Measurements from ENCODE around the gene SV2C.

The SV2C gene

DNA sequence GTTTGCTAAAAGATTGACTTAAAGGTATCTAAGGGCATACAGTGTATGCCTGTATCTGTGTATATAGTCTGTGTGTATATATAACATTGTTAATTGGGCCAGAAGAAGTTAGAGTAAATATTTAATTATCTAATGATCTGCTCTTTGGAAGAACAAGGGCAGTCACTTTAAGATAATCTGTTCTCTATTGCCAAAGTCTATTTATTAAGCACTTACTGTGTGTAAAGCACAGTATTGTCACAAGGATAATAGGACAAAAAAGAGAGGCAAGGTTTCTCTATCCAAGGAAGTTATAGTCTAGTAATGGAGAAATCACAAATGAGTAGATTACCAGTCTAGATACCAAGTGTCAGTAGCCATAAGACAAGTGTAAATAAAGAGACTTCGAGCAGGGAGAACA lies 51.5 kb downstream of the SV2C start:
- H3K9ac ChIP-seq (ENCODE audit: low read length): no peak overlapping the region
- H3K27me3 ChIP-seq (ENCODE audit: insufficient read depth, low read length): no peaks in the 10 kb centered on the region
- peaks cover 1% of the 10 kb centered on the region for H3K9me3 ChIP-seq (ENCODE audit: insufficient read depth, low read depth, low read length)
- H3K14ac ChIP-seq (ENCODE audit: low read length): no peak overlapping the region
- no peaks in the 10 kb centered on the region for H3K4me1 ChIP-seq (ENCODE audit: control insufficient read depth in 1 of 2, insufficient read depth in 2 of 2, low read length in 2 of 2)
- H4K8ac ChIP-seq (ENCODE audit: low read depth, low read length): no peak overlapping the region
- H2BK5ac ChIP-seq (ENCODE audit: low read depth, low read length, poor library complexity): no peak overlapping the region
- no peak overlapping the region for H3K4ac ChIP-seq (ENCODE audit: low read depth, low read length)
- H4K12ac ChIP-seq (ENCODE audit: low read depth, low read length): no peak overlapping the region
- H4K91ac ChIP-seq (ENCODE audit: low read depth, low read length): no peak overlapping the region
- no peak for DNase-seq
- no peak overlapping the region for H3K4me3 ChIP-seq (ENCODE audit: low read depth, low read length)
- H3K36me3 ChIP-seq (ENCODE audit: control insufficient read depth in 1 of 2, insufficient read depth in 2 of 2, low read length in 2 of 2): no peaks in the 10 kb centered on the region
- H3K79me2 ChIP-seq (ENCODE audit: control insufficient read depth, insufficient read depth, low read length, poor library complexity): peaks cover 1% of the 10 kb centered on the region
- H3K23ac ChIP-seq (ENCODE audit: low read length): no peak overlapping the region
- H3K18ac ChIP-seq (ENCODE audit: low read length): no peak overlapping the region
- H2BK12ac ChIP-seq (ENCODE audit: low read length): no peak overlapping the region
- H2AK5ac ChIP-seq (ENCODE audit: low read length): no peak overlapping the region
- no peak overlapping the region for H2BK120ac ChIP-seq (ENCODE audit: insufficient read depth, low read length, poor library complexity)
- WGBS (ENCODE audit: extremely low coverage, insufficient coverage, insufficient read length): no CpG with 5 or more reads among the region's 1 CpG
- no peak overlapping the region for H3K4me2 ChIP-seq (ENCODE audit: low read length)
- no peak overlapping the region for H3K27ac ChIP-seq (ENCODE audit: low read depth, low read length)
- H2AFZ ChIP-seq (ENCODE audit: insufficient read depth, low read length, poor library complexity): no peak overlapping the region
- no peaks in the 10 kb centered on the region for H3K79me1 ChIP-seq (ENCODE audit: low read length)

DNA sequence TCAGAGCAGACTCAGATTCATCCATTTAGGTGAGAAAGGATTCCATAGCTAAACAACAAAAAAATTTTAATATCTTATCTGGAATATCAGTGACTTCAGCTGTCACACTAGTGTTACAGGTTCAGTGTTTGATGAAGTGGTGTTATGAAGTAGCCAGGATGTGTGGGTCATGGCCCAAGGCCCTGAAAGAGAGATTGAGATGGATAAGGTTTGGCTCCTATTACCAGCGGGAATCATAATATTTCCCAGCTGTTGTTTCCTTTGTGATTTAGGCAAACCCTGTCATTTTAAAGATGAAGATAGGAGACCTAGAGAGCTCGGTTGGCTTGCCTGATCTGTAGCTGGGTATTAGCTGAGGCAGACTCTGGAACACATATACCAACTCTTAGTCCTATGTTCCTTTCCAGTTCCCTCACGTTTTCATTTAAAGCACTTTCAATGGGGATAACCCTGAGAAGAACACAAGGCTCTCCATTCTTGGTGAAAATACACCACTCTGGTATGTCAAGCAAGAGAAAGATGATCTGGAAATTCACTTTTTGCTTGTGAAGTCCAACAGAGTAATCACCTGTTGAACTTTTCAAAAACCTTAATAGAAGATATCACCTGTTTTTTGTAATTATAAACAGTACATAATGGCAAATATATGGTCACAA lies 54.8 kb downstream of the SV2C start:
- H3K4me3 ChIP-seq (ENCODE audit: low read depth, low read length): no peak overlapping the region
- no peak overlapping the region for H2AK5ac ChIP-seq (ENCODE audit: low read length)
- H3K36me3 ChIP-seq (ENCODE audit: control insufficient read depth in 1 of 2, insufficient read depth in 2 of 2, low read length in 2 of 2): no peaks in the 10 kb centered on the region
- H4K91ac ChIP-seq (ENCODE audit: low read depth, low read length): no peak overlapping the region
- H3K9me3 ChIP-seq (ENCODE audit: insufficient read depth, low read depth, low read length): peaks cover 1% of the 10 kb centered on the region
- no peaks in the 10 kb centered on the region for H3K4me1 ChIP-seq (ENCODE audit: control insufficient read depth in 1 of 2, insufficient read depth in 2 of 2, low read length in 2 of 2)
- H2BK12ac ChIP-seq (ENCODE audit: low read length): no peak overlapping the region
- WGBS (ENCODE audit: extremely low coverage, insufficient coverage, insufficient read length): no CpG with 5 or more reads among the region's 3 CpGs
- no peak overlapping the region for H3K14ac ChIP-seq (ENCODE audit: low read length)
- no peaks in the 10 kb centered on the region for H3K79me1 ChIP-seq (ENCODE audit: low read length)
- H4K8ac ChIP-seq (ENCODE audit: low read depth, low read length): no peak overlapping the region
- no peak overlapping the region for H2BK120ac ChIP-seq (ENCODE audit: insufficient read depth, low read length, poor library complexity)
- no peak overlapping the region for H3K4me2 ChIP-seq (ENCODE audit: low read length)
- no peak overlapping the region for H4K12ac ChIP-seq (ENCODE audit: low read depth, low read length)
- no peaks in the 10 kb centered on the region for H3K27me3 ChIP-seq (ENCODE audit: insufficient read depth, low read length)
- no peak overlapping the region for H2AFZ ChIP-seq (ENCODE audit: insufficient read depth, low read length, poor library complexity)
- no peak overlapping the region for H3K4ac ChIP-seq (ENCODE audit: low read depth, low read length)
- no peak overlapping the region for H3K9ac ChIP-seq (ENCODE audit: low read length)
- H3K27ac ChIP-seq (ENCODE audit: low read depth, low read length): no peak overlapping the region
- peaks cover 1% of the 10 kb centered on the region for H3K79me2 ChIP-seq (ENCODE audit: control insufficient read depth, insufficient read depth, low read length, poor library complexity)
- H2BK5ac ChIP-seq (ENCODE audit: low read depth, low read length, poor library complexity): no peak overlapping the region
- no peak overlapping the region for H3K23ac ChIP-seq (ENCODE audit: low read length)
- peak; percentile 21 to 52 for DNase-seq
- no peak overlapping the region for H3K18ac ChIP-seq (ENCODE audit: low read length)

DNA sequence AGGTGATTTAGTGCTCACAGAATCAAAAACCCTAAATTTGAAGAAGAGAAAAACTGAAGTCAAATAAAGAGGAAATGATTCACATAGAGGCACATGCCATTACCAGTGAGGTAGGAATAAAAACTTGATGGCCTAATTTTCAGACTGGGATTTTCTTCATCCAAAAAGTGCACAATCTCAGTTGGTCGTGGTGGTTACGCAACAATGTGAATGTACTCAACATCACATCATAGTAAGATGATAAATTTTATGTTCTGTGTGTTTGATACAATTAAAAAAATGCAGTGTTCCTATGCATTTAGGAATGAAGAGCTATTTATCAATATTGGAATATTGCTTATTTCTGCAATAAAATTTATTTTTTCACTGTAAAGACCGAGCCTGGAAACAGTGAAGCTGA lies 60.7 kb downstream of the SV2C start:
- no peak overlapping the region for H3K4me3 ChIP-seq (ENCODE audit: low read depth, low read length)
- H3K27ac ChIP-seq (ENCODE audit: low read depth, low read length): no peak overlapping the region
- WGBS (ENCODE audit: extremely low coverage, insufficient coverage, insufficient read length): no CpG with 5 or more reads among the region's 3 CpGs
- no peak overlapping the region for H2BK120ac ChIP-seq (ENCODE audit: insufficient read depth, low read length, poor library complexity)
- no peak overlapping the region for H3K4me2 ChIP-seq (ENCODE audit: low read length)
- H3K4ac ChIP-seq (ENCODE audit: low read depth, low read length): no peak overlapping the region
- H3K9me3 ChIP-seq (ENCODE audit: insufficient read depth, low read depth, low read length): no peaks in the 10 kb centered on the region
- H2BK12ac ChIP-seq (ENCODE audit: low read length): no peak overlapping the region
- DNase-seq: no peak
- H2AFZ ChIP-seq (ENCODE audit: insufficient read depth, low read length, poor library complexity): no peak overlapping the region
- no peak overlapping the region for H3K14ac ChIP-seq (ENCODE audit: low read length)
- H3K23ac ChIP-seq (ENCODE audit: low read length): no peak overlapping the region
- no peak overlapping the region for H4K91ac ChIP-seq (ENCODE audit: low read depth, low read length)
- no peak overlapping the region for H4K8ac ChIP-seq (ENCODE audit: low read depth, low read length)
- no peak overlapping the region for H3K18ac ChIP-seq (ENCODE audit: low read length)
- H2BK5ac ChIP-seq (ENCODE audit: low read depth, low read length, poor library complexity): no peak overlapping the region
- H3K36me3 ChIP-seq (ENCODE audit: control insufficient read depth in 1 of 2, insufficient read depth in 2 of 2, low read length in 2 of 2): no peaks in the 10 kb centered on the region
- H3K27me3 ChIP-seq (ENCODE audit: insufficient read depth, low read length): no peaks in the 10 kb centered on the region
- H3K79me1 ChIP-seq (ENCODE audit: low read length): no peaks in the 10 kb centered on the region
- no peak overlapping the region for H3K9ac ChIP-seq (ENCODE audit: low read length)
- H3K4me1 ChIP-seq (ENCODE audit: control insufficient read depth in 1 of 2, insufficient read depth in 2 of 2, low read length in 2 of 2): no peaks in the 10 kb centered on the region
- H4K12ac ChIP-seq (ENCODE audit: low read depth, low read length): no peak overlapping the region
- no peak overlapping the region for H2AK5ac ChIP-seq (ENCODE audit: low read length)
- H3K79me2 ChIP-seq (ENCODE audit: control insufficient read depth, insufficient read depth, low read length, poor library complexity): no peaks in the 10 kb centered on the region

DNA sequence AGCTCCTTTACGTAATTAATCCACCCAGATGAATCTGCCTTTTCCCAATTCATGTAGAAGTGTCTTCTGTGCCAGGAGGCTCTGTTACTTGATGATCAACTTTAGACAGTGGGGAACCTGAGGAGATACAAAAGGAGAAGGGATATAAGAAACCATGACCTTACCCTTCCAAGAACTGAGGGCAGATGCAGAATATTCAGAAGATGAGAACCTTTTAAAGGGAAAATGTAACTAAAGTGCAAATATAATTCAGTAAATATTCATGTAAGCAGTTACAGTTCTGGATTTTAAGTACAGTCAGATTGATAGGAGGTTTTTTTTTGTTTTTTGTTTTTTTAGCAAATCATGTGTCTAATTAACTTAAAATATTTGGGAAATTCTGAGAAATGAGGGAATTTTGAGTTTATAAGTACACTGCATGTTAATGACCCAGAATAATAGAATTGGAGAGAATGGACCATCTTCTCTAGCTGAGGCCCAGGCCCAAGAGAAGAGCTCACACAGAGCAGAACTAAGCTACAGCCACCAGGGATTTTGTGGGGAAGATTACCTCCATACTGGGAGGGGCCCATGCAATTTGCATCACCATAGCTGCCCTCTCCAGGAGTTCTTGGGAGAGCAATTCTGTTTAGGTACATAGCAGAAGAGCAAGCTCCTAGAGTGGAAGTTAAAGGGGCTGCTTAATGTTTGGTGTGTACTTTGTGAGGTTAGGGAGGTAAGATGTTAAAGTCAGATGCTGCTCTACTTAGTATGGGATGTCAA lies 61.5 kb downstream of the SV2C start:
- Histone ChIP-seq H4K8ac (ENCODE audit: low read depth, low read length) (no peak overlapping the region), H4K91ac (ENCODE audit: low read depth, low read length) (no peak overlapping the region), H3K9ac (ENCODE audit: low read length) (no peak overlapping the region), H3K27ac (ENCODE audit: low read depth, low read length) (no peak overlapping the region), H3K79me2 (ENCODE audit: control insufficient read depth, insufficient read depth, low read length, poor library complexity) (no peaks in the 10 kb centered on the region), H4K12ac (ENCODE audit: low read depth, low read length) (no peak overlapping the region), H2AFZ (ENCODE audit: insufficient read depth, low read length, poor library complexity) (no peak overlapping the region), H2AK5ac (ENCODE audit: low read length) (no peak overlapping the region), H3K23ac (ENCODE audit: low read length) (no peak overlapping the region), H2BK5ac (ENCODE audit: low read depth, low read length, poor library complexity) (no peak overlapping the region), H3K4me3 (ENCODE audit: low read depth, low read length) (no peak overlapping the region), H3K79me1 (ENCODE audit: low read length) (no peaks in the 10 kb centered on the region), H3K9me3 (ENCODE audit: insufficient read depth, low read depth, low read length) (no peaks in the 10 kb centered on the region), H2BK120ac (ENCODE audit: insufficient read depth, low read length, poor library complexity) (no peak overlapping the region), H3K4ac (ENCODE audit: low read depth, low read length) (no peak overlapping the region), H3K14ac (ENCODE audit: low read length) (no peak overlapping the region), H3K36me3 (ENCODE audit: control insufficient read depth in 1 of 2, insufficient read depth in 2 of 2, low read length in 2 of 2) (no peaks in the 10 kb centered on the region), H3K27me3 (ENCODE audit: insufficient read depth, low read length) (no peaks in the 10 kb centered on the region), H3K4me2 (ENCODE audit: low read length) (no peak overlapping the region), H3K4me1 (ENCODE audit: control insufficient read depth in 1 of 2, insufficient read depth in 2 of 2, low read length in 2 of 2) (no peaks in the 10 kb centered on the region), H3K18ac (ENCODE audit: low read length) (no peak overlapping the region), H2BK12ac (ENCODE audit: low read length) (no peak overlapping the region)
- DNase-seq: no peak
- no CpG with 5 or more reads among the region's 1 CpG for WGBS (ENCODE audit: extremely low coverage, insufficient coverage, insufficient read length)
